Endothelial cell of umbilical vein (primary cell): ENCODE results near the gene ITIH6.

Experiments
- EZH2 ChIP-seq: IDR thresholded peaks from 2 replicates; pipeline ENCODE4 v1.6.1; 2012; ENCODE audit warnings: borderline replicate concordance, low read depth, mild to moderate bottlenecking, moderate library complexity, low read length, inconsistent platforms; ENCODE audit not compliant: severe bottlenecking
- FOS ChIP-seq: IDR thresholded peaks from 2 replicates; pipeline ENCODE4 v1.6.1; 2011; ENCODE audit warnings: mild to moderate bottlenecking, low read length, moderate library complexity, borderline replicate concordance; ENCODE audit not compliant: insufficient read depth
- GATA2 ChIP-seq: IDR thresholded peaks from 2 replicates; pipeline ENCODE4 v1.7.0; 2011; ENCODE audit warnings: low read depth, mild to moderate bottlenecking, moderate library complexity, mixed read lengths, low read length; ENCODE audit not compliant: insufficient read length, insufficient read depth
- JUN ChIP-seq: IDR thresholded peaks from 2 replicates; pipeline ENCODE4 v1.6.1; 2011; ENCODE audit warnings: borderline replicate concordance, low read depth; ENCODE audit not compliant: insufficient read length, insufficient read depth
- MYC ChIP-seq: IDR thresholded peaks from one replicate; pipeline ENCODE4 v1.6.1; 2011; ENCODE audit warnings: mild to moderate bottlenecking, low read depth, low read length
- POLR2A ChIP-seq: IDR thresholded peaks from 2 replicates; pipeline ENCODE4 v1.6.1; 2012; ENCODE audit warnings: low read depth, mild to moderate bottlenecking, control low read depth, low read length
- POLR2AphosphoS5 ChIP-seq: IDR thresholded peaks from 2 replicates; pipeline ENCODE4 v1.6.1; 2012; ENCODE audit warnings: low read depth, mild to moderate bottlenecking, control low read depth, low read length, moderate library complexity; ENCODE audit not compliant: insufficient read depth
- TF ChIP-seq, protein P1 (sequence below), 2 donors: IDR thresholded peaks; 1 replicate in 1 of 2; 2 replicates in 1 of 2; pipeline ENCODE4 v1.5.1; 2011; ENCODE audit warnings: low read length in 2 of 2, mild to moderate bottlenecking in 2 of 2, moderate library complexity in 2 of 2, control low read depth in 1 of 2, inconsistent platforms in 1 of 2, low read depth in 1 of 2; ENCODE audit not compliant: insufficient read depth in 1 of 2; ENCODE audit errors: extremely low read depth in 1 of 2
- TF ChIP-seq, protein P2 (sequence below): IDR thresholded peaks from 2 replicates; pipeline ENCODE4 v1.6.1; 2011; ENCODE audit not compliant: insufficient read depth, insufficient read length

DNA sequence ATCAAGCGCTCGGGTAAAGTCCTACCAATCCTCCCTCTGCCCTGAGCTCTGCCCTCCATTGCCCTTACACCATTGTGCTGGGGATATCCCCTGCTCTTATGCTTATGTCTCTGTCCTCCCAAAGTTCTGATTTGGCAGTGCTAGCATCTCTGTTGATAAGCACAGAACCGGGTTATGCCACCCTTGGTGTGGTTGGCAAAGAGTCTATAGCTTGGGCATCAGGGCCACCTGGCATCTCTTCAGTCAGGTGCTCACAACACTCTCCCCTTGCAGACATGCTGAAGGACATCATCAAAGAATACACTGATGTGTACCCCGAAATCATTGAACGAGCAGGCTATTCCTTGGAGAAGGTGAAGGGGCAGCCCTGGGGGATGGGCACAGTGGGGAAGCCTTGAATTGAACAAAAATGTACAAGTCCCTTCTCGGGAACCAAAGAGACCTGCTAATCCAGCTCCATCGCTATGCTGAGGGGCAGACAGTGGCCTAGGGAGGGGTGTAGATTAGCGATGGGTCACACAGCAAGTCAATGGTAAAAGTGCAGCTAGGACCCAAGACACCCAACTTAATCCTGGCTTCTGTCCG lies 13.3 kb upstream of the ITIH6 start:
- TF ChIP-seq, protein P1, sequence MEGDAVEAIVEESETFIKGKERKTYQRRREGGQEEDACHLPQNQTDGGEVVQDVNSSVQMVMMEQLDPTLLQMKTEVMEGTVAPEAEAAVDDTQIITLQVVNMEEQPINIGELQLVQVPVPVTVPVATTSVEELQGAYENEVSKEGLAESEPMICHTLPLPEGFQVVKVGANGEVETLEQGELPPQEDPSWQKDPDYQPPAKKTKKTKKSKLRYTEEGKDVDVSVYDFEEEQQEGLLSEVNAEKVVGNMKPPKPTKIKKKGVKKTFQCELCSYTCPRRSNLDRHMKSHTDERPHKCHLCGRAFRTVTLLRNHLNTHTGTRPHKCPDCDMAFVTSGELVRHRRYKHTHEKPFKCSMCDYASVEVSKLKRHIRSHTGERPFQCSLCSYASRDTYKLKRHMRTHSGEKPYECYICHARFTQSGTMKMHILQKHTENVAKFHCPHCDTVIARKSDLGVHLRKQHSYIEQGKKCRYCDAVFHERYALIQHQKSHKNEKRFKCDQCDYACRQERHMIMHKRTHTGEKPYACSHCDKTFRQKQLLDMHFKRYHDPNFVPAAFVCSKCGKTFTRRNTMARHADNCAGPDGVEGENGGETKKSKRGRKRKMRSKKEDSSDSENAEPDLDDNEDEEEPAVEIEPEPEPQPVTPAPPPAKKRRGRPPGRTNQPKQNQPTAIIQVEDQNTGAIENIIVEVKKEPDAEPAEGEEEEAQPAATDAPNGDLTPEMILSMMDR (IDR thresholded peaks at IDR 0.05; ENCODE audit: extremely low read depth in 1 of 2, insufficient read depth in 1 of 2, low read depth in 1 of 2, low read length in 2 of 2) = no peak
- TF ChIP-seq POLR2A (no peak), POLR2AphosphoS5 (no peak), EZH2 (no peak), GATA2 (no peak), MYC (no peak), JUN (no peak), FOS (no peak)
- TF ChIP-seq, protein P2, sequence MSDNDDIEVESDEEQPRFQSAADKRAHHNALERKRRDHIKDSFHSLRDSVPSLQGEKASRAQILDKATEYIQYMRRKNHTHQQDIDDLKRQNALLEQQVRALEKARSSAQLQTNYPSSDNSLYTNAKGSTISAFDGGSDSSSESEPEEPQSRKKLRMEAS = no peak
